Suprapubic skin (tissue), 4 donors: Measurements from ENCODE around the gene XXYLT1. TPM values are rescaled to one million over a fixed set of nuclear protein-coding genes. Genes with fewer than 3 reads are reported as not detected.

Source experiments
- DNase-seq, 2 donors: peaks; one replicate each; pipeline ENCODE4 v3.0.0-alpha.2; 2019; ENCODE audit warnings: low spot score in 2 of 2
- H3K27ac ChIP-seq: fragments of 200-600 bp; sonication (generic); one replicate; pipeline ENCODE4 v1.5.1; 2019
- H3K27me3 ChIP-seq: fragments of 200-600 bp; sonication (generic); one replicate; pipeline ENCODE4 v1.5.1; 2019
- H3K36me3 ChIP-seq: fragments of 200-600 bp; sonication (generic); one replicate; pipeline ENCODE4 v1.5.1; 2019
- H3K4me1 ChIP-seq: fragments of 200-600 bp; sonication (generic); one replicate; pipeline ENCODE4 v1.5.1; 2019
- H3K4me3 ChIP-seq: fragments of 200-600 bp; sonication (generic); one replicate; pipeline ENCODE4 v1.5.1; 2019; ENCODE audit warnings: mild to moderate bottlenecking
- H3K9me3 ChIP-seq: fragments of 200-600 bp; sonication (generic); one replicate; pipeline ENCODE4 v1.5.1; 2019
- CTCF ChIP-seq, 2 donors: fragments of 200-600 bp in 1 of 2; fragments of 450-650 bp in 1 of 2; sonication (generic) in 1 of 2; IDR thresholded peaks; one replicate each; pipeline ENCODE4 v1.5.1; 2016 to 2019; ENCODE audit warnings: antibody characterized with exemption in 2 of 2, mild to moderate bottlenecking in 1 of 2, moderate library complexity in 1 of 2
- EP300 ChIP-seq: sonication (generic); formaldehyde crosslinking; IDR thresholded peaks from one replicate; pipeline ENCODE4 v1.6.1; 2017; ENCODE audit warnings: antibody characterized with exemption
- POLR2A ChIP-seq, 2 donors: fragments of 450-650 bp; IDR thresholded peaks; one replicate each; pipeline ENCODE4 v1.6.1; 2017; ENCODE audit warnings: antibody characterized with exemption in 2 of 2, mild to moderate bottlenecking in 2 of 2, moderate library complexity in 2 of 2
- POLR2AphosphoS5 ChIP-seq, 3 donors: sonication (generic); formaldehyde crosslinking; IDR thresholded peaks; one replicate each; pipeline ENCODE4 v1.6.1; 2017; ENCODE audit warnings: antibody characterized with exemption in 3 of 3
- WGBS: methylation state at CpG from one replicate; pipeline ENCODE4 v1.1.5; 2018; 5-methylcytosine and 5-hydroxymethylcytosine counted together
- total RNA-seq, 4 donors: library from RNA; depleted of rRNA; stranded (reverse); fragments of >200 nt; gene quantifications; one replicate each; pipeline ENCODE4 v1.1.0, GENCODE V29; 2016

XXYLT1 gene
- total RNA-seq, 4 donors from 2014 or later, result 8.0 to 19.4 (median 13.2) TPM

GRCh38 chr3:195258449-195259153 lies 12.4 kb downstream of the XXYLT1 start:
- no peak for TF ChIP-seq EP300
- TF ChIP-seq CTCF (IDR thresholded peaks at IDR 0.05), result no peak
- no peak for TF ChIP-seq POLR2AphosphoS5 (IDR thresholded peaks at IDR 0.05)
- H3K36me3 ChIP-seq, result peaks cover 3% of the 10 kb centered on the region
- H3K27ac ChIP-seq, result peak overlapping the region; percentile 89
- 70% methylated on average over 13 of the region's 14 CpGs for WGBS
- peaks cover 45% of the 10 kb centered on the region for H3K4me1 ChIP-seq
- H3K4me3 ChIP-seq, result peak overlapping the region; percentile 64
- no peaks in the 10 kb centered on the region for H3K27me3 ChIP-seq
- no peaks in the 10 kb centered on the region for H3K9me3 ChIP-seq
- no peak for DNase-seq

GRCh38 chr3:195257454-195258448 lies 13.2 kb downstream of the XXYLT1 start:
- Histone ChIP-seq H3K4me3 (no peak overlapping the region), H3K27me3 (no peaks in the 10 kb centered on the region), H3K4me1 (peaks cover 41% of the 10 kb centered on the region), H3K9me3 (no peaks in the 10 kb centered on the region), H3K36me3 (peaks cover 3% of the 10 kb centered on the region), H3K27ac (peak overlapping the region; percentile 89)
- TF ChIP-seq CTCF (IDR thresholded peaks at IDR 0.05), result no peak
- TF ChIP-seq POLR2A (IDR thresholded peaks at IDR 0.05), result no peak
- no peak for TF ChIP-seq EP300
- TF ChIP-seq POLR2AphosphoS5 (IDR thresholded peaks at IDR 0.05), result no peak
- 88% methylated on average over 15 of the region's 16 CpGs for WGBS
- DNase-seq, result no peak

GRCh38 chr3:195256639-195257453 lies 14.1 kb downstream of the XXYLT1 start:
- no peak overlapping the region for H3K4me3 ChIP-seq
- no peaks in the 10 kb centered on the region for H3K9me3 ChIP-seq
- no peaks in the 10 kb centered on the region for H3K27me3 ChIP-seq
- DNase-seq, result no peak
- H3K36me3 ChIP-seq, result peaks cover 3% of the 10 kb centered on the region
- H3K4me1 ChIP-seq, result peaks cover 42% of the 10 kb centered on the region
- WGBS, result 96% methylated on average over 19 of the region's 19 CpGs
- TF ChIP-seq POLR2A (IDR thresholded peaks at IDR 0.05), result no peak
- TF ChIP-seq EP300, result no peak
- TF ChIP-seq CTCF (IDR thresholded peaks at IDR 0.05), result no peak
- no peak for TF ChIP-seq POLR2AphosphoS5 (IDR thresholded peaks at IDR 0.05)
- H3K27ac ChIP-seq, result no peak overlapping the region

GRCh38 chr3:195255571-195256501 lies 15.1 kb downstream of the XXYLT1 start:
- Histone ChIP-seq H3K4me3 (no peak overlapping the region), H3K36me3 (peaks cover 3% of the 10 kb centered on the region), H3K27me3 (no peaks in the 10 kb centered on the region), H3K4me1 (peaks cover 40% of the 10 kb centered on the region), H3K27ac (no peak overlapping the region), H3K9me3 (no peaks in the 10 kb centered on the region)
- WGBS, result 95% methylated on average over 20 of the region's 22 CpGs
- no peak for DNase-seq
- no peak for TF ChIP-seq POLR2A (IDR thresholded peaks at IDR 0.05)
- TF ChIP-seq EP300, result no peak
- no peak for TF ChIP-seq POLR2AphosphoS5 (IDR thresholded peaks at IDR 0.05)
- no peak for TF ChIP-seq CTCF (IDR thresholded peaks at IDR 0.05)
